Stomach (tissue), 9 donors: ENCODE data around the gene HLCS. TPM values are rescaled to one million over a fixed set of nuclear protein-coding genes. Genes with fewer than 3 reads are reported as not detected.

ENCODE experiments used
- DNase-seq, 2 donors: peaks; one replicate each; pipeline versions ENCODE4 v3.0.0 to v3.0.0-alpha.2; 2013 to 2019
- H3K27ac ChIP-seq, 5 donors: fragments of 200-600 bp in 4 of 5; sonication (generic) in 4 of 5; one replicate each; pipeline ENCODE4 v1.5.1; 2013 to 2019; ENCODE audit warnings: mild to moderate bottlenecking in 1 of 5, moderate library complexity in 1 of 5
- H3K27me3 ChIP-seq, 3 donors: fragments of 200-600 bp; sonication (generic); one replicate each; pipeline ENCODE4 v1.5.1; 2017 to 2019; ENCODE audit warnings: mixed run types in 1 of 3
- H3K36me3 ChIP-seq, 4 donors: fragments of 200-600 bp; sonication (generic); 1 replicate in 3 of 4; 2 replicates in 1 of 4; pipeline ENCODE4 v1.5.1; 2016 to 2019
- H3K4me1 ChIP-seq, 4 donors: fragments of 200-600 bp; sonication (generic); one replicate each; pipeline ENCODE4 v1.5.1; 2016 to 2019
- H3K4me3 ChIP-seq, 4 donors: fragments of 200-600 bp; sonication (generic) in 3 of 4; one replicate each; pipeline ENCODE4 v1.5.1; 2016 to 2019; ENCODE audit warnings: mild to moderate bottlenecking in 1 of 4
- H3K9me3 ChIP-seq, 4 donors: fragments of 200-600 bp; sonication (generic); one replicate each; pipeline ENCODE4 v1.5.1; 2016 to 2019
- CTCF ChIP-seq, 7 experiments: fragments of 450-650 bp in 4 of 7; fragments of 200-600 bp in 3 of 7; sonication (generic) in 3 of 7; IDR thresholded peaks; one replicate each; pipeline ENCODE4 v1.5.1; 2016 to 2019; ENCODE audit warnings: antibody characterized with exemption in 7 of 7, control low read depth in 2 of 7, mild to moderate bottlenecking in 1 of 7
- EP300 ChIP-seq: sonication (generic); formaldehyde crosslinking; IDR thresholded peaks from one replicate; pipeline ENCODE4 v1.6.1; 2017; ENCODE audit warnings: antibody characterized with exemption
- POLR2A ChIP-seq, 4 donors: fragments of 450-650 bp; IDR thresholded peaks; one replicate each; pipeline ENCODE4 v1.6.1; 2016; ENCODE audit warnings: antibody characterized with exemption in 4 of 4, control low read depth in 2 of 4, mild to moderate bottlenecking in 1 of 4, moderate library complexity in 1 of 4
- POLR2AphosphoS5 ChIP-seq, 3 donors: sonication (generic); formaldehyde crosslinking; IDR thresholded peaks; one replicate each; pipeline ENCODE4 v1.6.1; 2016; ENCODE audit warnings: antibody characterized with exemption in 3 of 3
- WGBS, 5 donors: extraction: QIAGEN DNeasy Blood & Tissue Kit in 3 of 5; methylation state at CpG; one replicate each; pipeline versions ENCODE4 v1.1.5 to v1.1.7; 2013 to 2018; 5-methylcytosine and 5-hydroxymethylcytosine counted together
- intact Hi-C: fragments of 100-400 bp; cut with DNase I; formaldehyde crosslinking; loops from one replicate; pipeline ENCODE4 v1.15.1; 2023; ENCODE audit warnings: low total_unique reads
- polyA plus RNA-seq, 3 donors: library from polyadenylated mRNA; stranded (reverse); fragments of 200-250 nt; gene quantifications; one replicate each; pipeline ENCODE4 v1.2.3, GENCODE V29; 2013
- total RNA-seq, 5 donors: library from RNA; depleted of rRNA; stranded (reverse); fragments of >200 nt; gene quantifications; one replicate each; pipeline versions ENCODE4 v1.1.0 to v1.2.3, GENCODE V29; 2014 to 2016
- donor health status: healthy with polysubstance abuse.
- donor health status: Bipolar disorder and iron deficiency.
- donor health status: healthy.

HLCS gene
- total and polyA plus RNA-seq, 8 donors, result 2.3 to 35.1 (median 13.9) TPM

DNA sequence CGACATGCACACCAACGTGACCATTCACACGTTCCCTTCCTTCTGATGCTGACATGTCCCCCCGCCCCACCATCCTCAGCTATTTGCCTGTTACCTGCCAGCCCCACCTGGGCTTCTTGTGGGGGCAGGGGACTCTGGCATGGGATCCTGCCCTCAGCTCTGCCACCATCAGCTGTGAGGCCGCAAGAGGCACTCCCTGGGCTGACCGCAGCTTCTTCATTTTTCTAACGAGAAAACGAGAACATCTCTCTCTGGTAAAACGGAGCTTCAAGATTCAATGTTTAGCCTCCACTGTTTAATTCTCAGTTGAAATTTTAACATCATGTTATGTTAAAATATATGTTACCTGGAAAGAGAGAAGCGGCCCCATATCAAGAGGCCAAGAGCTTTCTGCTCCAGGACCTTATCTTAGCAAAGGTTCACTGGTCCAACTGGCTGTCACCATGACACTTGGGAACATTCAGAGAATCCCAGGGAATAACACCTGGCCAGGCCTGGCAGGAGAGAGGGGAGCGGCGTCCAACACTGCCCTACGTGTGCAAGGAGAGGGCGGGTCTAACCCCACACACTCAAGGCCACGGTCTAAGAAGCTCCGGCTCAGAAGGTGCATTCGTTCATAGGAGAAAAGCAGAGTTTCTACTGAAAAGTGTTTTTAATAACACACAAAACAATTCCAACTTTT is 51.3 kb downstream of the HLCS start:
- intact Hi-C loops, result no loop called here
- Histone ChIP-seq H3K4me3 (no peak overlapping the region), H3K4me1 (peaks cover 8 to 28% (median 20%) of the 10 kb centered on the region in 4 donors), H3K36me3 (no peaks in the 10 kb centered on the region), H3K9me3 (no peaks in the 10 kb centered on the region), H3K27ac (no peak overlapping the region), H3K27me3 (no peaks in the 10 kb centered on the region)
- DNase-seq, result no peak
- TF ChIP-seq POLR2A (IDR thresholded peaks at IDR 0.05) (no peak), CTCF (IDR thresholded peaks at IDR 0.05) (no peak), EP300 (no peak), POLR2AphosphoS5 (IDR thresholded peaks at IDR 0.05) (no peak)
- WGBS, 5 donors, result 86 to 91% (median 88%) methylated on average over 13 to 17 of the region's 17 CpGs

- DNase-seq, result no peak
- no peak for TF ChIP-seq POLR2A (IDR thresholded peaks at IDR 0.05)
- TF ChIP-seq POLR2AphosphoS5 (IDR thresholded peaks at IDR 0.05), result no peak
- no peak for TF ChIP-seq CTCF (IDR thresholded peaks at IDR 0.05)
- no peak for TF ChIP-seq EP300
- 94 to 97% (median 96%) methylated on average over 17 to 18 of the region's 18 CpGs for WGBS, 5 donors
- Histone ChIP-seq H3K4me1 (peaks cover 8 to 36% (median 20%) of the 10 kb centered on the region in 4 donors), H3K4me3 (no peak overlapping the region), H3K27me3 (no peaks in the 10 kb centered on the region), H3K36me3 (no peaks in the 10 kb centered on the region), H3K27ac (no peak overlapping the region), H3K9me3 (no peaks in the 10 kb centered on the region)
- intact Hi-C loops, result no loop called here
Measured at GRCh38 chr21:36914244-36915013, 52.0 kb downstream of the HLCS start.

- intact Hi-C loops, result no loop called here
- peaks cover 8 to 34% (median 17%) of the 10 kb centered on the region in 4 donors for H3K4me1 ChIP-seq
- no peaks in the 10 kb centered on the region for H3K9me3 ChIP-seq
- TF ChIP-seq EP300 (no peak), CTCF (IDR thresholded peaks at IDR 0.05) (no peak), POLR2AphosphoS5 (IDR thresholded peaks at IDR 0.05) (no peak), POLR2A (IDR thresholded peaks at IDR 0.05) (no peak)
- H3K27me3 ChIP-seq, result no peaks in the 10 kb centered on the region
- 92 to 96% (median 94%) methylated on average over 8 of the region's 8 CpGs for WGBS, 5 donors
- no peak overlapping the region for H3K4me3 ChIP-seq
- no peaks in the 10 kb centered on the region for H3K36me3 ChIP-seq
- no peak overlapping the region for H3K27ac ChIP-seq
- no peak for DNase-seq
Measured at GRCh38 chr21:36913247-36914169, 53.0 kb downstream of the HLCS start.
